HG03103 (cell line): ENCODE results near the gene TCN2.
A peak's percentile ranks its signal among the peaks of the same experiment; 100 is the strongest.
"Not testable (repeated sequence)": the region's sequence is repeated elsewhere in the genome, so short reads cannot be mapped to it uniquely, and the experiment has no call there.

ENCODE experiments used
- ATAC-seq: cut with Tn5 transposase; IDR thresholded peaks from one replicate; pipeline ENCODE4 v1.9.1; 2021; ENCODE audit warnings: low read depth; ENCODE audit not compliant: unreplicated experiment

TCN2 gene

GRCh38 chr22:30609260-30610185, 2.5 kb downstream of the TCN2 start:
- no peak for ATAC-seq

- no peak for ATAC-seq
These were observed 3.3 kb downstream of the TCN2 start for GRCh38 chr22:30610299-30610698.

- no peak for ATAC-seq
These were observed 4.2 kb downstream of the TCN2 start for GRCh38 chr22:30611197-30611596.

GRCh38 chr22:30612789-30613188, 5.8 kb downstream of the TCN2 start:
- ATAC-seq: no peak

GRCh38 chr22:30614268-30614667, 7.3 kb downstream of the TCN2 start:
- ATAC-seq: no peak

- ATAC-seq: no peak
These were observed 7.9 kb downstream of the TCN2 start for GRCh38 chr22:30614879-30615278.

- ATAC-seq: no peak
These were observed 8.6 kb downstream of the TCN2 start for GRCh38 chr22:30615543-30615954.

- no peak for ATAC-seq
These were observed 10.8 kb downstream of the TCN2 start for GRCh38 chr22:30617819-30618218.

GRCh38 chr22:30619909-30620308, 12.9 kb downstream of the TCN2 start:
- ATAC-seq: not testable (repeated sequence)

GRCh38 chr22:30626413-30626812, 19.4 kb downstream of the TCN2 start:
- ATAC-seq: no peak

GRCh38 chr22:30627471-30627870, 20.5 kb downstream of the TCN2 start:
- no peak for ATAC-seq

GRCh38 chr22:30628491-30628890, 21.5 kb downstream of the TCN2 start:
- ATAC-seq: no peak

GRCh38 chr22:30631469-30631868, 24.5 kb downstream of the TCN2 start:
- not testable (repeated sequence) for ATAC-seq

- ATAC-seq: peak; percentile 45
These were observed 27.7 kb downstream of the TCN2 start for GRCh38 chr22:30634471-30635233.

GRCh38 chr22:30635273-30636225, 28.6 kb downstream of the TCN2 start, which contains the start of gene SLC35E4:
Gene SLC35E4 (plus strand): TSS chr22:30635781. CDS start chr22:30636451, 670 bp downstream.
- peak; percentile 52 for ATAC-seq

GRCh38 chr22:30636226-30637077, 29.5 kb downstream of the TCN2 start:
- ATAC-seq: no peak

GRCh38 chr22:30637701-30638114, 30.7 kb downstream of the TCN2 start:
- no peak for ATAC-seq

- no peak for ATAC-seq
These were observed 33.4 kb downstream of the TCN2 start for GRCh38 chr22:30640361-30640760.

- ATAC-seq: no peak
These were observed 34.0 kb downstream of the TCN2 start for GRCh38 chr22:30640839-30641430.
